Activated CD4-positive, alpha-beta T cell treated with anti-CD3 and anti-CD28 coated beads, Interleukin-2, amount 50 U/mL, for 16 hours (primary cell): ENCODE measurements around the gene CRACR2B.

Source experiments
- DNase-seq: peaks from one replicate; pipeline ENCODE4 v3.0.0-alpha.2; 2020

Gene CRACR2B

DNA sequence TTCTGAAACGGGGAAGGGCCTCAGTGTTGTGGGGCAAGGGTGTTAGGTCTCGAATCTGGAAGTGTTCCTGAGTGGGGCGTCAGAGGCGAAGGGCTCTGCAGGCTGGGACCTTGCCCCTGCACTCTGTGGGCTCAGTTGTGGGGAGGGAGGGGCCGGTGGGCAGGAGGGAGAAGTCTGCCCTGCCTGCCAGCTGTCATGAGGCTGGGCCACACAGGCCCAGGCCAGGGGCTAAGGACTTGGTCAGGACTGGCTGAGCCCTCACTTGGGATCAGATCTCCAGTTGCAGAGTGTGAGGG is at the start of gene CRACR2B:
Gene CRACR2B, plus strand, starts transcription at position 23 of the 296 bp plus-strand sequence. CDS start 689 bp downstream, outside the sequence.
- no peak for DNase-seq

DNA sequence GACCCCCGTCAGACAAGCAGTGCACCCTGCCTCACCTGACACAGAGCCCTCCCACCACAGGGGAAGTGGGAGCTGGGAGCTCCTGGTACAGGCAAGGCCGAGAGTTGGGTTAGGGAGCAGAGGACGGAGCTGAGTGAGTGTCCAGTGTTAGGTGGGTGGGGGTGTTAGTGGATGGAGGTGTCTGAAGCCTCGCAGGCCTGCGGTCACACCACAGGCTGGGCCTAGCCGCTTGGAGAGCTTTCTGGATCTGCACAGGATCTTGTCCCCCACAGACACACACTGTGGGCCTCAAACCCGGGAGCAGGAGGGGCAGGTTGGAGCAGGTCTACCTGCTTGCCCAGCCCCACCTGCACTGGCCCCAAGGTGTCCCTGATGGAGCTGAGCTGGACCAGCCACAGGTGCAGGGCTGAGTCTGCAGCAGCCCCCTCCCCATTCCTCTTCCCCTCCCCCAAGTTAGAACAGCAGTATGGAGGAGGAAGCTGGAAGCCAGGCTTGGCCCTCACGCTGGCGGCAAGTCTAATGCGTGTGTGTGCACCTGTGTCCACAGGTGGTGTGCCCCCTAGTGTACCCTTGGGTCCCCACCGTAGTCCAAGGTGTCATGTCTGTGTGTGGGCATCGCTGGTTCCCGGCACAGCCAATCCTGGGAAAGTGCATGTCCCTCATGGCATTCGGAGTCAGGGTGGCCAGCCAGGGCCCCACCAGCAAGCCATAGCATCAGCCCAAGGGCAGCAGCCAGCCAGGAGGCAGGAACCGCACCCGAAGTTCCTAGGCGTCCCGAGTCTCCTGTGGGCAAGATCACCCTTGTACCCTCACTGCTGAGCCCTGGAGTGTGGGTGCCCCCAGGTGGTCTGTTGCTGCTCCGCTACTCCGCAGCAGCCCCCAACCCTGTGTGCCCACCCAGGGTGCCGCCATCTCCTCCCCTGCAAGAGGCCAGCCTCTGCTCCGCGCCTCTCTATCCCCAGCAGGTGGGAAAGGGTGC is 48.5 kb upstream of the CRACR2B start:
- DNase-seq: no peak

DNA sequence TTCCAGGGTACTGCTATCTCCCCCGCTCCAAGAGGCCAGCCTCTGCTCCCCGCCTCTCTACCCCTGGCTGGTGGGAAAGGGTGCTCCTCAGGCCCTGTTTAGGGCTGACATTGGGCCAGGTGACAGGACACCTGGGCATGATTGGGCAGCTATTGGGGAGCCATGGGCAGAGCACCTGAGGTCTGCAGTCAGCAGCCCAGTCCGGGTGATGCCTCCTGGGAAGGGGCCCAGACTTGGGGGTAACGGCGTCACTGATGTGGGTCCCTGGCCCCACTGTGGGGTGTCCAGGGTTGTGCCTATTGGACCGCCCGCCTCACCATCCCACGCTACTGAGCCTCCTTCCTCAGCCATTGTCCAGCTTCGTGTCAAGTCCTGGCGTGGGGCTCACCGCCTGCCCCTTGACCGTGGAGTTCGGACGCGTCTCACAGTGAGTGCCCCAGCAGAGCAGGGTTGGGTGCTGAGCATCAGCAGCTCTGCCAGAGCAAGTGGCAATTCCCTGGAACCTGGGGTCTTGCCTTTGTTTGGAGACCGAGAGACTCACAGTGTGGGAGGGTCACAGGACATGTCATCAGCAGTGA is 47.7 kb upstream of the CRACR2B start:
- no peak for DNase-seq

DNA sequence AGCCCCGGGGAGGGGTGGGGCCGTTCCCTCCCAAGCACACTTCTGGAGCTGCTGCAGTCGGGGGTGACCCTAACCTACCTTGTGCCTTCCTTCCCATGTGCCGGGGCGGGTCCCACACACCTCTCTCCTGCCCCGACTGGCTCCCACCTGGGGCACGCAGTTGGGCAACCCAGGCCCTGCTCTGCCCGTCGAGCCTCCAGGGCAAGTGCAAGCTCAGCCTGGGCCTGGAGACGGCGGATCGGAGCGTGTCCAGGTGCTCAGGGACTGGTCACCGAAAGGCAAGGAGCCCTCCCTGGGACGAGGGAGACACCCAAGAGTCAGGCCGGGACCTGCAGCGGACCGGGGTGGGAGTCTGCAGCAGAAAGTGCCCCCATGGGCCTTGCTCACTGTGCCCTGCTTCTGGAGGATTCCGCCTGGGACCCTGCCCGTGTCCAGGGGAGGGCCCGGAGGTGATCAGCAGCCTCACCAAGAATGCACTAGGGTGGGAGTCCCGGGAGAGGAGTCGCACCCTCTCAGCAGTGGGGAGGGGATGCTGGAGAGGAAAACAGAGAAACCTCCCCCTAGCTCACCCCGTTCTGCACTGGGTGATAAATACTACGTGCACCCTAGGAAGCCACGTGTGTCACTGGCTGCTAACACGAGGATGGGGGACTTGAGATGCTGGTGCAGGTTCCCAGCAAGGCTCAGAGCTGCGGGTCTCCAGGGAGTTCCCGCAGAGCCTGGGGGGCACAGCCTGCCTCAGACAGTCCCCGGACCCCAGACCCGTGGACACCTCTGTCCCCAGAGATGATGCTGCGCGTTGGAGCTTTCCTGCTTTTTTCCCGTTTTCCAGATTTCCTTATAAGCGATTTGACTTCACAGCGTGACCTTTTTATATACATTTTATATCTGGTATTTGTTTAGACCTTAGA is 45.2 kb upstream of the CRACR2B start:
- DNase-seq: no peak

DNA sequence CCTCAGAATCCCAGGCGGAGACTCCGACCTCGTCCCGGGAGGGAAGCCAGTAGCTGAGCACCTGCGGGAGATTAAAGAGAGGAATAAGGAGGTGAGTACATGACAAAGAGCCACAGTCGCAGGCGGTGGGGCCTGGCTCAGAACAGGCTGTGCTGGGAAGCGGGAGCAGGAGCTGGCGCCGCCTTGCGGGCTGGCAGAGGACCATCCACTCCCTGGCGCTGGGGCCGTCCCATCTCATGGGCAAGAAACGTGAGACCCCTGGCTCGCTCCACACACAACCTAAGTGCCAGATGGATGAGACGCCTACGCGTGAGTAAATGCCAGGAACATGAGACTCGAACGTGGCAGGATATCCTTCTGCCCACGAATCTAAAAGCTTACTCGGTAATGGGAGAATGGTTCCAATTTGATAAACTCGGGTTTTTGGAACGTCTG is 44.1 kb upstream of the CRACR2B start:
- no peak for DNase-seq

DNA sequence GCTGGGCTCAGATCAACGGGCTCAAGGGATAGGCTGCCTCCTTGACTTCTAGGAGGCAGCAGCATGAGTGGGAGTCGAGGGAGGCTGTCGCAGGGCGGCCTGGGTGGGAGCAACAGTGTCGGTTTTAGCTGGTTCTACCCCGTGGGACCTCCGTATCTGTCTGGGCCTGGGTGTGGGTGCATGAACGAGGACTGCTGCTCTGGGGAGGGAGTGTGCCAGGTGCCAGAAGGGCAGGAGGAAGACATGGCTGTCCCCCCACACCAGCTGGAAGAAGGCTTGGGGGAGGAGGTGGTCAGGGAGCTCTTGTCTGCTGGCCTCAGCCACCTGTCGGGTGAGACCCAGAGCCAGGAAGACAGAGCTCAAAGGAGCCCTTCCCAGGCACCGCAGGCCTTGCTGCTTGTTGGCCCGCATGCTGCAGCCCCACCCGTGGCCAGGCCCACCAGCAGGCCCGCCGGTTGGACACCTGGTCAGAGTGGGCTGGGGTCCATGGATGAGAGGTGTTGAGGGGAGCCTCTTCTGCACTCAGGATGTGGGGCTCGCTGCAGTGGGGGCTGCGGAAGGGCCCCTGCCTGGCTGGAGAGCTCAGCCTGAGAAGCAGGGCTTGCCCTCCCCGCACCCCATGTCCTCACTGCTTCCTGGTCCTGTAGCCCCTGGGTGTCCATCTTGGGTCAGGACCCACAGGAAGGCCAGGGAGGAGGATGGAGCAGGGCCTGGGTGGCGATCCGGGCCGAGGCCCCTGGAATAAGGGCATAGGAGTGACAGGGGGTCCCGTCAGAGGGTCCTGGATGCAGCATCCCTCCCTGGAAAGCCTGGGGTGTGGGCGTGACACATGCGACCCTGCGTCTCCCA is 41.3 kb upstream of the CRACR2B start:
- no peak for DNase-seq

DNA sequence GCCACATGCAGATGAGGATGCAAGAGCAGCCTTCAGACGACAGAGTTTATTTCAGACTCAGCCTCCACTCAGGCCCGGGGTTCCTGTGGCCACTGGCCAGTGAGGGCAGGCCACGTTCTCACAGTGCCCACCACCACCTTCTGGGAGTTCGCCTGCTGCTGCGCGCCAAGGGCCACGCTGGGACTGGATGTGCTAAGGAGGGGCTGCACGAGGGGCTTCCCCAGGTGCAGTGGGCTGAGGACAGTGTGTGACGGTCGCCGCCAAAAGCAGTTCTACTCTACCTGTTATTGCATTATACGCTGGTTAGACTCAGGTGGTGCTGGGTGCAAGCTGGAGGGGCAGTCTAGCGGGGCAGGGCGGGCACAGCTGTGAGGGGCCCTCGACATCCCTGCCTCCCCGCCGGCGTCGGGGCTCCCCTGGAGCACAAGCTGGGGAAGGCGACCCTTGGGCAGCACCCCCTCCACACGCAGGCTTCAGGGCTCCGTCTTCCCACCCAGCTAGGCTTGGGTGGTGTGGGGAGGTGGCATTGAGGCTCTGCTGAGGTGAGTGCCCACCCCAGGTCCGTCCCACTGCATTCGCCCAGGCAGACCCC is 40.5 kb upstream of the CRACR2B start:
- no peak for DNase-seq

DNA sequence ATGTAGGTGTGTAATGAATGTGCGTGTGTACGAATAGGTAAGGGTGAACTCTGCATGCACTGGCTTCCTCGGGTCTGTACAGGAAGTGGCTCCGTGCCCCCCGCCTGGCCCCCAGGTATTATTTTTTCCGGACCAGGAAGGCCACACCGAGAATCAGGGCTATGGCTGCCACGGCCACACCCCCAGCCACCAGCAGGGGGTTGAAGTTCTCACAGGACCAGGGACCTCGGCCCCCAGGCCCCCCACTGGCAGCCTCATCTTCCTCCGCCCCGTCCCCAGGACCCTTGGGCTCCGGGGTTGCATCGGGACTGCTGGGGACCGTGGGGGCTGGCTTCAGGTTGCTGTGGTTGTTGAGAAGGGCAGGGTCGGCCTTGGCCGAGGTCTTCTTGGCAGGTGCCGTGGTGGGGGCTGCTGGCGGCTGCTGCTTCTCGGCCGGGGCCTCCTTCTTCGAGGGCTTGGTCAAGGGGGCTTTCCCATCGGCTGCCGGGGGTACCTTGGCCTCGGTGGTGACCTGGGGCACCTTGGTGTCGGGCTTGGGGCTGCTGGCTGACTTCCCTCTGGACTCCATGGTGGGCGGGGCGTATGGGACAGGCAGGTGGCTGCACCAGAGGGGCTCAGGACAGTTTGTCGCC is 39.6 kb upstream of the CRACR2B start:
- no peak for DNase-seq

DNA sequence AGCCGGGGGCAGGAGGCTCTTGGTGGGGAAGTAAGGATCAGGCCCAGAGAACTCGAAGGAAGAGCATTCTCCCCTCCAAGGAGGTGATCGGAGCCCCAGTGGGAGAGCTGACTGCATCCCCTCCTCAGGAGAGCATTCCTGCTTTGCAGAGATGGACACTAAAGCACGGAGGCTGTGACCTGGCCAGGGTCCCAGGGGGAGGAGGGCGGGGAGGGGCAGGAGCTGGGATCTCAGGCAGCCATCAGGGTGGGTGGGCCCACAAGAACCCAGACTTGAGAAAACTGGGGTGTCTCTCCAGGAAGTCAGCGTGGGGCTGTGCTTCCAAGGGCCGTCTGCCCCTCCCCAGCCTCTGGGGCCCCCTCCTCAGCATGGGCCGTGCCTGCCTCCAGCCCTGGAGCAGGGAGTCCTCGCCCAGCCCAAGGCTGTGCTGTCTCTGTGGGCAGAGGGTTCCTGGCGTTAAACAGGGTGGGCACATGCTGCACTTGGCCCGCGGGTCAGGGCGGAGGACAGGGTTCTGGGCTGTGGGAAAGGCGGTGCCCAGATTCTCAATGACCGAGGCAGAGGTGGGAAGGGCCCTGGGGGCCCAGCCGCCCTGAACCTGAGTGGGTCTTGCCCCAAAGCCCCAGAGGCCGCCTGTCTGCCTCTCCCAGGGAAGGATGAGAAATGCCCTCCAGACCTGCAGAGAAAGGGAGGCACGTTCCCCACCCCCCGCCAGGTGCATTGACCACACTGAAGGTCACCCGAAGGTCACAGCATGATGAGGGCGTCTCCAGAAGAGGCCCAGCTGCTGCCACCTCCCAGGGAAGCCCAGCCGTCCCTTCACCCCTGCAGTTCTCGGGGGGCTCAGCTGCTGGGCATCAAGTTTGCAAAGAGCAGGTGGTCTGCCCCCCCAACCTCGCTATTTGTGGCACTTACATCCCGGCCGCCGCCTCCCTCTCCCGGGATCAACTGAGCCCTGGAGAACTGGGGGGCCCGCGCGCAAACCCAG is 38.5 kb upstream of the CRACR2B start:
- no peak for DNase-seq

DNA sequence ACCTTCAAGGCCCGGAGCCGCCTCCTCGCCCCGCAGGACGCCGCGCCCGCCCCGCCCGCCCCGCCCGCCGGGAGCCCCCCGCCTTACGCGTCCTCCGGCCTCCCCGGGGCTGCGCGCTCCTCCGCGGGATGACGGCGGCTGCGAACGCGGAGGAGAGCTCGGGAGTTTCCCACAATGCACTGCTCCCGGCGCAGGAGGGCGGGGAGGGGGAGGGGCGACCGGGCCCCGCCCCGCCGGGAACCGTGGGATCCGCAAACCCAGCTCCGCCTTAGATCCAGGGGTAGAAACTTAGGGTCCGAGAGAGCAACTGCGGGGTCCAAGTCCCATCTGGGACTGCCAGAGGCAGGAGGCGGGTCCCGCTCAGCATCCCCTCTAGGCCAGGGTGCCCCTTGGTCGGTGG is 37.8 kb upstream of the CRACR2B start, which contains the start of gene CEND1:
Gene CEND1, minus strand, starts transcription at position 148 of the 400 bp plus-strand sequence. CDS start 1,514 bp downstream, outside the sequence.
- DNase-seq: peak; percentile 68

DNA sequence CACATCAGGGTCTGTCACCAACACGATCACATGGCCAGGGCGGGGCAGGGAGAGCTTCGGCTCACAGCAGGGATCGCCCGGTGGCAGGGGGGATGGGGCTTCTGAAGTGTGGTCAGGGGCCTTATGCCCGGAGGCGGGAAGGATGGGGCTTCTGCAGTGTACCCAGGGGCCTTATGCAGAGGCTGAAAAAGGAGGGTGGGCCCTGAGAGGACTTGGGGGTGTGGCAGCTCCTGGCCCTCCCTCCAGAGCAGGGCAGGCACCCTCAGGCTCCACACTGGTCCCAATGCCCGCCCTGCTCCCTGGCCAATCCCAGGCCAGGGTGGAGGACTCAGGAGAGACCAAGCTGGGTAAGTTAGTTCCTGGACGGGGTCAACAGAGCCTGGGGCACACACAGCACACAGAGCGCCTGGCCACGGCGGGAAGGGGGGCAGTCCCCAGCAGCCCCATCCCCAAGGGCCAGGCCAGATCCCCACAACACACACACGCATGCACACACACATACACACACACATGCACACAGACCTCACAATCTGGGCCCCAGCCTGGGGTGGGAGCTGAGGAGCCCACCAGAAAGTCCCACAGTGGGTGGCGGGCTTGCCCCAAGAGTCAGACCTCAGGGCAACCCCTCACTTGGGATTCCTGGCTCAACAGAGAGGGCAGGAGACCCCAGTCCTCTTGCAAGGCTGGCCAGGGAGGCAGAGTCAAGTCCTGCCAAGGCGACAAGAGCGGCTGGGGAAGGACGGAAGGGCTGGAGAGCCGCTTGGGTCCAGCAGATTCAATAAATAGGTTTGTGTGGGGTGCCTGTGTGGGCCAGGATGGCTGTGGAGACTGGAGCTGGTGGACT is 36.8 kb upstream of the CRACR2B start:
- no peak for DNase-seq

DNA sequence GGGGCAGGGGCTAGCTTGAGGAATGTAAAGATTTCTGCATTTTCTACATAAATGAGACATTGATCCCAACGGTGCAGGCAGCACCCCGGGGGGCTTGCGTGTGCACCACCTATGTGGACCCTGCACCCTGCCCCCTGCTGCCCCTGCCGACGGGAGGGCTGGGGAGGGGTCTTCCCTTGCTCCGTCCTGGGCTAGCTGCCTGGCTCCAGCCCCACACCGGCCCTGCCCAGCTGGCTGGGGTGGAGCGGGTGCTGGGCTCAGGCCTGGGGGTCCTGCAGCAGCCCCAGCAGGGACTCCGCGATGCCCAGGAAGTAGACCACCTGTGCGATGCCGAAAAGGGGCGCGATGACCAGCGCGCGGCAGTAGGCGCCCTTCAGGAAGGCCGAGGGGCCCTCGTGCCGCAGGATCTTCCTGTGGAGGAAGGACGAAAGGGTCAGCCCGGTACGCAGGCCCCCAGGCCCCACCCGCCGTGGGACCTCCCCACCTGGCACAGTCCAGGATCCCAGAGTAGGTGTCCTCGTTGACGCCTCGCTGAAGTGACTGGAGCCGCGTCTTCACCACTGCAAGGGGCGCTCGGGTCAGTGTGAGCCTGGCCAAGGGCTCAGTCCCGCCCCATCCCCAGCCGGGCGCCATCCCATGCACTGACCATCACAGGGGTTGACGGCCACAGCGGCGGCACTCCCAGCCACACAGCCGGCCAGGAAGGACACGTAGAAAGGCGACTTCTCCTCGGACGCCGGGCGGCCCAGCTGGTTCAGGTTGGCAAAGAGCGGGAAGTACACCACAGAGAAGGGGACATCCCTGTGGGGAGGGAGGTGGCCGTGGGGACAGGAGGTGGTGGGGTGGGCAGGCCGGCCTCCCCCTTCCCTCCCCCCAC is 35.8 kb upstream of the CRACR2B start:
- DNase-seq: no peak

DNA sequence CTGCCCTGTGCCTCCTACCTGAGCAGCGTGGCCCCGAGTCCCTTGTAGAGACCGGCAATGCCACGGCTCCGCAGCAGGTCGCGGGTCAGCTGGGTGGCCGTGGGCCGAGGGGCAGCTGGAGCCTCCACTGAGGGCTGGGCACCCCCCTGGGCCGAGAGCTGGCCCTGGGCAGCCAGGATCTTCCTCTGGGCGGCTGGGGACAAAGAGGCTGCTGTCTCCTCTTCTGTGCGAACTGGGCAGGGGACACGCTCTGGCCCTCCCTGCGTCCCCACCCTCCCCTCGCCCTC is 35.2 kb upstream of the CRACR2B start:
- DNase-seq: no peak

DNA sequence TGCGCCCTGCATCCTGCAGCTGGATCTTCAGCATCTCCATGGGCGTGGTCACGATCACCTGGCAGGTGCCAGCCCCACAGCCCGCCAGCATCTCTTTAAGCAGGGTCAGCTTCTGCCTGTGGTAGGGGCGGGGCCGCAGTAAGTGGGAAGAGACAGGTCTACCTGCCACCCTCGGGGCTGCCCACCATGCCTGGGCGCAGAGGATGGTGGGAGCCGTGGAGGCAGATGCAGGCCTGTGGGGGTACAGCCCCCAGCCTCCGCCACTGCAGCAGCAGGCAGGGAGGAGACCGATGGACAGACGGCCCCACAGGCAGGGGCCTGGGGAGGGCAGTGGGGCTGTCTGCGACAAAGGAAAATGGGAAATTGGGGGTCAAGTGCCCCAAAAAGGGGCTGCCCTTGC is 34.8 kb upstream of the CRACR2B start:
- DNase-seq: no peak

DNA sequence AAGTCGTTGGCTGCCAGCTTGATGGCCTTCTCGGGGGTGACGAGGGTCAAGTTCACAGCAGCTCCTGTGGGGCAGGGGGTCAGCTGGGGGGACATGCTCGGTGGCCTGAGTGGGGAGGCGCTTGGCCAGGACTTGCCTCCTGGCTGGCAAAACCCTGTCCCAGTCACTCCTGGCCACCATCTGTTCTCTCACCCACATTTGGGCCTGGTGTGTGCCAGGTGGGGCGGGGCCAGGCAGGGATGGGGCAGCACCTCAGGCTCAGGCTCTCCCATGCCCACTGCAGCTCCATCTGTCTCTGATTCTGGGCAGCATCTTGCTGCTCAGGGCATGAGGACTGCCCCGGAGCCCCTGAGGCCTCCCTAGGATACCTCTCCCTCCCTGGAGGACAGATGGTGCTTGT is 34.2 kb upstream of the CRACR2B start:
- DNase-seq: no peak

DNA sequence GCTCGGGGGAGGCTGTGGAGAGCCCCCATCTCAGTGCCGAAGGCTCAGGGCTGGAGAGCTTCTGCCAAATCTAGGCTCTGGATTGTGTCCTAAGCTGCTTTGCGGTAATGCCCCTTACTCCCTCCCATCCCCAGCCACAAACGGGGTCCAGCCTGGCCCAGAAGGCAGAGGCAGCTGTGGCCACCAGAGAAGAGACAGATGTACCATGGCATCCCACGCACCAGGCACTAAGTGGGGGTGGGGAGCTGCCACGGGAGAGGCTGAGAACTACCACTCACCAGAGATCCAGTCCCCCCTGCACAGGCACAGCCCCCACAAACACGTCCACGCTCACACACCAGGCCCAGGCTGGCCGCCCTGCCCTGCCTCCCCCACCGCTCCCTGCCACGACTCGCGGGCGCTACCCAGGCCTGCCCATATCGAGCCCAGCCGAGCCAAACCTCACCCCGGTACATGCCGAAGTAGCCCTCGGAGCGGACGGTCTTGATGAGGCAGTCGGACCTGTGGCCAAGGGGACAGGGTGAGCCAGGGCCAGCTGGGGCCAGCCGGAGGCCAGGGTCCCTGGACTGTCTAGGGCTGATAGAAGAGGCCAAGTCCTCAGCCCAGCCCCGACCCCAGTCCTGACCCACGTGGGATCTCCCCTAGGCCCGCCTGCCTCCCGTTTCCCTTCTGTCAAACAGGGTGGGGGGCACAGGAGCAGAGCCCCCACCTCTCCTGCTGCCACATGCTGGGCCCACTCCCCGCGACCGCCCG is 33.5 kb upstream of the CRACR2B start:
- no peak for DNase-seq
